Heart left ventricle (tissue), 16 donors: Measurements from ENCODE around the gene GRHL1. TPM values are rescaled to one million over a fixed set of nuclear protein-coding genes. Genes with fewer than 3 reads are reported as not detected.
A peak's percentile ranks its signal among the peaks of the same experiment; 100 is the strongest.

Source experiments
- ATAC-seq, 4 donors: fragments of 200-7000 bp; cut with Tn5 transposase; one replicate each; pipeline ENCODE4 v1.9.1; 2020 to 2022; ENCODE audit warnings: moderate library complexity in 4 of 4, mild to moderate bottlenecking in 3 of 4, moderate number of reproducible peaks in 1 of 4
- DNase-seq, 5 donors: peaks; one replicate each; pipeline ENCODE4 v3.0.0-alpha.2; 2020
- H3K27ac ChIP-seq, 12 donors: fragments of 200-600 bp; sonication (generic) in 4 of 12; one replicate each; pipeline versions ENCODE4 v1.5.0 to v1.8.0; 2016 to 2022; ENCODE audit warnings: mild to moderate bottlenecking in 2 of 12
- H3K27me3 ChIP-seq, 9 donors: fragments of 200-600 bp; sonication (generic) in 2 of 9; one replicate each; pipeline versions ENCODE4 v1.5.1 to v1.8.0; 2016 to 2022; ENCODE audit warnings: mild to moderate bottlenecking in 3 of 9
- H3K36me3 ChIP-seq, 9 donors: fragments of 200-600 bp; sonication (generic) in 2 of 9; one replicate each; pipeline versions ENCODE4 v1.5.0 to v1.8.0; 2018 to 2022; ENCODE audit warnings: mild to moderate bottlenecking in 2 of 9
- H3K4me1 ChIP-seq, 12 donors: fragments of 200-600 bp; sonication (generic) in 4 of 12; one replicate each; pipeline versions ENCODE4 v1.5.0 to v1.8.0; 2016 to 2022; ENCODE audit warnings: mild to moderate bottlenecking in 3 of 12
- H3K4me3 ChIP-seq, 12 donors: fragments of 200-600 bp; sonication (generic) in 4 of 12; one replicate each; pipeline versions ENCODE4 v1.5.0 to v1.8.0; 2017 to 2022; ENCODE audit warnings: mild to moderate bottlenecking in 9 of 12, moderate library complexity in 4 of 12
- H3K9me3 ChIP-seq, 12 donors: fragments of 200-600 bp; sonication (generic) in 4 of 12; one replicate each; pipeline versions ENCODE4 v1.5.0 to v1.8.0; 2016 to 2022; ENCODE audit warnings: mild to moderate bottlenecking in 1 of 12
- POLR2A ChIP-seq, 2 donors: fragments of 450-650 bp; IDR thresholded peaks; one replicate each; pipeline ENCODE4 v1.6.1; 2017; ENCODE audit warnings: antibody characterized with exemption in 2 of 2, mild to moderate bottlenecking in 2 of 2, moderate library complexity in 2 of 2
- WGBS, 4 donors: extraction: QIAGEN DNeasy Blood & Tissue Kit in 2 of 4; methylation state at CpG; one replicate each; pipeline versions ENCODE4 v1.1.5 to v1.1.7; 2013 to 2018; 5-methylcytosine and 5-hydroxymethylcytosine counted together
- intact Hi-C, 10 donors: fragments of 100-400 bp; cut with DNase I; formaldehyde crosslinking; loops; one replicate each; pipeline versions ENCODE4 v1.11.1 to v1.14.2; 2022
- polyA plus RNA-seq, 2 donors: library from polyadenylated mRNA; stranded (reverse); fragments of 200-250 nt; gene quantifications; one replicate each; pipeline ENCODE4 v1.2.3, GENCODE V29; 2013
- total RNA-seq, 9 donors: library from RNA; depleted of rRNA in 2 of 9; stranded (reverse); fragments of >200 nt in 2 of 9; fragmentation: NEBNext Ultra II Directional in 3 of 9; extraction: Animal tissue kit (Norgen Biotek cat#: 25700) in 3 of 9; gene quantifications; one replicate each; pipeline versions ENCODE4 v1.1.0 to v1.2.4, GENCODE V29; 2016 to 2023
- TF ChIP-seq, protein P1 (sequence below), 12 donors: fragments of 200-600 bp; sonication (generic) in 4 of 12; IDR thresholded peaks; one replicate each; pipeline versions ENCODE4 v1.5.0 to v1.8.0; 2018 to 2022; ENCODE audit warnings: antibody characterized with exemption in 12 of 12, mild to moderate bottlenecking in 5 of 12
- donor health status: ischemic (EF 13 %, LVEDD 7.1; RV severe dilation, severe dysfunction).
- donor health status: healthy with polysubstance abuse.
- donor health status: DM: no; HTN: yes; CAD: no.
- donor health status: DM: no; HTN: no; CAD: no.
- donor health status: ischemic (EF 25% LVEDD 6.9; RV normal size, moderate dysfunction).
- donor health status: ischemic (EF 25% LVEDD 5.7; RV mildly dilated, moderate dysfunction).
- donor health status: healthy.
- donor health status: DM: yes; HTN: yes; CAD: no.
- donor health status: ischemic (EF 35%, LVEDD 5.7; RV mildly dilated, moderate dysfunction).
- donor health status: nonischemic (EF 11% LVEDD 7.7; RV severe dilation, severe dysfunction).
- donor health status: DM: yes; HTN: yes; CAD: no.
- donor health status: PGD.
- donor health status: ischemic (EF 29% LVEDD 5.4; RV normal size, mild dysfunction).
- donor health status: nonischemic (EF 23%, LVEDD 6.1; RV moderate dilation, normal function).

Gene GRHL1
- total and polyA plus RNA-seq, 11 donors: 0.50 to 2.8 (median 1.0) TPM

DNA sequence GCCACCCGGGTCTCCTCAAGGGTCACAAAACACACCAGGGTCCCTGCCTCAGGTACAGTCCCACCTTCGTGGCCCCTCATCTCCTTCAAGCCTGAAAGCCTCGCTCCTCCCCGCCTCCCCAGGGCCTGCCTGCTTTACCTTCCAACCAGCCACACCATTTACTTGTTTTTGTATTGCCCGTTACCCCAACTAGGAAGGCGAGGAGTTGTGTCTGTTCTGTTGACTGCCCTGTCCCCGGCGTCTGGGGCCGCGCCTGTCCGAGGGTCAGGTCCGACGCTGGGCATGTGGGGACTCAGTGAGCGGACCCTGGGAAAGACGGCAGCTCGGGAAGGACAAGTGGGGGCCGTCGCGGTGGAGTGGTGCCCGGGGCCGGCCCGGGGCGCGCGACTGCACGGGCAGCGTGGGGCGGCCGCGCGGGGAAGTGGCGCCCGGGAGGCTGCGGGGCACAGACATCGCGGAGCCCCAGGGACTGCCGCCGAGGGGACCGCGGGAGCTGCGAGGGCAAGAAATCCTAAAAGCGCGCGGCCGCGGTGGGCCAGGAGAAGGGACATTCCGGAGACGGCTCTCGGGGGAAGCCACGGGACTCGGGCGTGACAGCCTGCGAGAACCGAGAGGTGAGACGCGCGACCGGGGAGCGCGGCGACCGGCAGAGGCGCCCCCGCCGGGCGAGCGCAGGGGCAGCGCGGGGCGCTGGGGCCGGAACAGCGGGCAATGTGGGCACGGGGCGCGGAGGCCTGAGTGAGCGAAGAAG is 797 bp upstream of the GRHL1 start:
- no peak for TF ChIP-seq POLR2A (IDR thresholded peaks at IDR 0.05)
- TF ChIP-seq, protein P1, sequence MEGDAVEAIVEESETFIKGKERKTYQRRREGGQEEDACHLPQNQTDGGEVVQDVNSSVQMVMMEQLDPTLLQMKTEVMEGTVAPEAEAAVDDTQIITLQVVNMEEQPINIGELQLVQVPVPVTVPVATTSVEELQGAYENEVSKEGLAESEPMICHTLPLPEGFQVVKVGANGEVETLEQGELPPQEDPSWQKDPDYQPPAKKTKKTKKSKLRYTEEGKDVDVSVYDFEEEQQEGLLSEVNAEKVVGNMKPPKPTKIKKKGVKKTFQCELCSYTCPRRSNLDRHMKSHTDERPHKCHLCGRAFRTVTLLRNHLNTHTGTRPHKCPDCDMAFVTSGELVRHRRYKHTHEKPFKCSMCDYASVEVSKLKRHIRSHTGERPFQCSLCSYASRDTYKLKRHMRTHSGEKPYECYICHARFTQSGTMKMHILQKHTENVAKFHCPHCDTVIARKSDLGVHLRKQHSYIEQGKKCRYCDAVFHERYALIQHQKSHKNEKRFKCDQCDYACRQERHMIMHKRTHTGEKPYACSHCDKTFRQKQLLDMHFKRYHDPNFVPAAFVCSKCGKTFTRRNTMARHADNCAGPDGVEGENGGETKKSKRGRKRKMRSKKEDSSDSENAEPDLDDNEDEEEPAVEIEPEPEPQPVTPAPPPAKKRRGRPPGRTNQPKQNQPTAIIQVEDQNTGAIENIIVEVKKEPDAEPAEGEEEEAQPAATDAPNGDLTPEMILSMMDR (IDR thresholded peaks at IDR 0.05): peak in 3 of 12 donors; percentile 7 to 42 (median 16)
- DNase-seq (peak; percentile 31 to 77 (median 50)), ATAC-seq (peak in 3 of 4 donors; percentile 5 to 38 (median 17))
- no peaks in the 10 kb centered on the region for H3K9me3 ChIP-seq
- intact Hi-C loops: loop anchor here in 4 of 10 donors (5.0 to 10.0 kb wide), 4 partner anchors 106 to 138 kb away; partner anchors contain the start of gene TAF1B (in 2 of the 4)
- H3K4me3 ChIP-seq: peak overlapping the region; percentile 27 to 97 (median 78)
- WGBS, 4 donors: 7 to 15% (median 11%) methylated on average over 35 to 76 of the region's 76 CpGs
- H3K27ac ChIP-seq: peak overlapping the region in 10 of 12 donors; percentile 4 to 75 (median 37)
- peaks cover 0 to 32% (median 0%) of the 10 kb centered on the region in 9 donors for H3K27me3 ChIP-seq
- H3K36me3 ChIP-seq: no peaks in the 10 kb centered on the region
- peaks cover 0 to 15% (median 3%) of the 10 kb centered on the region in 12 donors for H3K4me1 ChIP-seq

GRCh38 chr2:9951272-9951521 is 296 bp upstream of the GRHL1 start:
- H3K4me3 ChIP-seq: peak overlapping the region; percentile 27 to 97 (median 78)
- H3K36me3 ChIP-seq: no peaks in the 10 kb centered on the region
- peak overlapping the region in 10 of 12 donors; percentile 4 to 75 (median 37) for H3K27ac ChIP-seq
- peaks cover 0 to 28% (median 0%) of the 10 kb centered on the region in 9 donors for H3K27me3 ChIP-seq
- intact Hi-C loops: loop anchor here in 4 of 10 donors (5.0 to 10.0 kb wide), 4 partner anchors 106 to 139 kb away; partner anchors contain the start of gene TAF1B (in 2 of the 4)
- ATAC-seq (no peak), DNase-seq (no peak)
- H3K9me3 ChIP-seq: no peaks in the 10 kb centered on the region
- TF ChIP-seq, protein P1 (IDR thresholded peaks at IDR 0.05): peak in 2 of 12 donors; percentile 3 to 30
- TF ChIP-seq POLR2A (IDR thresholded peaks at IDR 0.05): no peak
- peaks cover 0 to 15% (median 3%) of the 10 kb centered on the region in 12 donors for H3K4me1 ChIP-seq
- 0 to 1% (median 1%) methylated on average over 7 to 47 of the region's 47 CpGs; no CpG with 5 or more reads in 1 of the 4 donors for WGBS, 4 donors

- Histone ChIP-seq H3K4me1 (peaks cover 0 to 15% (median 3%) of the 10 kb centered on the region in 12 donors), H3K27me3 (peaks cover 0 to 21% (median 0%) of the 10 kb centered on the region in 9 donors), H3K36me3 (no peaks in the 10 kb centered on the region), H3K4me3 (peak overlapping the region; percentile 60 to 97 (median 78)), H3K27ac (peak overlapping the region in 1 of 12 donors; percentile 65), H3K9me3 (no peaks in the 10 kb centered on the region)
- ATAC-seq (no peak), DNase-seq (no peak)
- WGBS, 4 donors: 27 to 32% (median 29%) methylated on average over 15 of the region's 15 CpGs
- TF ChIP-seq, protein P1 (IDR thresholded peaks at IDR 0.05): no peak
- no peak for TF ChIP-seq POLR2A (IDR thresholded peaks at IDR 0.05)
- intact Hi-C loops: loop anchor here in 4 of 10 donors (5.0 to 10.0 kb wide), 4 partner anchors 108 to 140 kb away; partner anchors contain the start of gene TAF1B (in 2 of the 4)
Observed at GRCh38 chr2:9952286-9952737, 819 bp downstream of the GRHL1 start.

GRCh38 chr2:9952856-9953503 is 1.5 kb downstream of the GRHL1 start:
- Histone ChIP-seq H3K27me3 (peaks cover 0 to 21% (median 0%) of the 10 kb centered on the region in 9 donors), H3K36me3 (no peaks in the 10 kb centered on the region), H3K4me1 (peaks cover 0 to 15% (median 3%) of the 10 kb centered on the region in 12 donors), H3K27ac (no peak overlapping the region), H3K4me3 (peak overlapping the region in 1 of 12 donors; percentile 97), H3K9me3 (no peaks in the 10 kb centered on the region)
- intact Hi-C loops: loop anchor here in 4 of 10 donors (5.0 to 10.0 kb wide), 4 partner anchors 108 to 141 kb away; partner anchors contain the start of gene TAF1B (in 2 of the 4)
- no peak for ATAC-seq
- TF ChIP-seq POLR2A (IDR thresholded peaks at IDR 0.05): no peak
- TF ChIP-seq, protein P1 (IDR thresholded peaks at IDR 0.05): no peak
- no peak for DNase-seq
- WGBS, 4 donors: 88 to 91% (median 90%) methylated on average over 8 of the region's 8 CpGs
